H9 (cell line): ENCODE results near the gene GALNT16. TPM values are rescaled to one million over a fixed set of nuclear protein-coding genes. Genes with fewer than 3 reads are reported as not detected.

Source experiments
- DNase-seq: peaks from one replicate; pipeline ENCODE4 v3.0.0-alpha.2; 2017
- H2AFZ ChIP-seq: one replicate; pipeline ENCODE4 v1.6.1; 2013; ENCODE audit warnings: mild to moderate bottlenecking, low read length, control low read depth, moderate library complexity
- H2AK5ac ChIP-seq: 2 replicates; pipeline ENCODE4 v1.6.1; 2013; ENCODE audit warnings: low read length, control low read depth, mixed read lengths; ENCODE audit not compliant: insufficient read length
- H2BK120ac ChIP-seq: one replicate; pipeline ENCODE4 v1.6.1; 2013; ENCODE audit warnings: low read depth, mild to moderate bottlenecking, low read length, control low read depth, inconsistent platforms; ENCODE audit not compliant: poor library complexity, severe bottlenecking
- H2BK12ac ChIP-seq: 2 replicates; pipeline ENCODE4 v1.6.1; 2013; ENCODE audit warnings: low read length, control low read depth, mixed read lengths, low read depth; ENCODE audit not compliant: insufficient read length
- H2BK15ac ChIP-seq: 2 replicates; pipeline ENCODE4 v1.6.1; 2013; ENCODE audit warnings: low read depth, low read length, control low read depth
- H2BK20ac ChIP-seq: one replicate; pipeline ENCODE4 v1.6.1; 2013; ENCODE audit warnings: low read depth, mild to moderate bottlenecking, low read length, control low read depth, inconsistent platforms; ENCODE audit not compliant: poor library complexity, severe bottlenecking
- H2BK5ac ChIP-seq: 2 replicates; pipeline ENCODE4 v1.6.1; 2013; ENCODE audit warnings: low read length, control low read depth, mixed read lengths; ENCODE audit not compliant: insufficient read length
- H3K14ac ChIP-seq: 2 replicates; pipeline ENCODE4 v1.6.1; 2013; ENCODE audit warnings: low read length, control low read depth; ENCODE audit not compliant: insufficient read depth
- H3K18ac ChIP-seq: 2 replicates; pipeline ENCODE4 v1.6.1; 2013; ENCODE audit warnings: low read depth, mild to moderate bottlenecking, mixed read lengths, low read length, control low read depth; ENCODE audit not compliant: insufficient read length
- H3K23ac ChIP-seq: 2 replicates; pipeline ENCODE4 v1.6.1; 2013; ENCODE audit warnings: low read length, control low read depth, mixed read lengths, low read depth; ENCODE audit not compliant: insufficient read length
- H3K23me2 ChIP-seq: 2 replicates; pipeline ENCODE4 v1.6.1; 2013; ENCODE audit warnings: low read depth, mild to moderate bottlenecking, mixed read lengths, low read length, control low read depth; ENCODE audit not compliant: insufficient read length, poor library complexity, severe bottlenecking
- H3K27ac ChIP-seq: 2 replicates; pipeline ENCODE4 v1.5.1; 2013; ENCODE audit warnings: low read length, control low read depth, mixed read lengths, low read depth; ENCODE audit not compliant: insufficient read length
- H3K27me3 ChIP-seq: 2 replicates; pipeline ENCODE4 v1.6.1; 2013; ENCODE audit warnings: low read length, control low read depth, inconsistent platforms; ENCODE audit not compliant: insufficient read depth
- H3K4ac ChIP-seq: 2 replicates; pipeline ENCODE4 v1.6.1; 2013; ENCODE audit warnings: low read depth, mild to moderate bottlenecking, control low read depth, inconsistent platforms, low read length, moderate library complexity
- H3K4me1 ChIP-seq: 2 replicates; pipeline ENCODE4 v1.6.1; 2013; ENCODE audit warnings: low read length, control low read depth, inconsistent platforms; ENCODE audit not compliant: insufficient read depth
- H3K4me2 ChIP-seq: 2 replicates; pipeline ENCODE4 v1.6.1; 2013; ENCODE audit warnings: low read length, control low read depth, mixed read lengths; ENCODE audit not compliant: insufficient read length, insufficient read depth
- H3K56ac ChIP-seq: 2 replicates; pipeline ENCODE4 v1.6.1; 2013; ENCODE audit warnings: low read depth, mild to moderate bottlenecking, mixed read lengths, low read length, control low read depth; ENCODE audit not compliant: insufficient read length
- H3K79me1 ChIP-seq: 2 replicates; pipeline ENCODE4 v1.6.1; 2013; ENCODE audit warnings: low read depth, mild to moderate bottlenecking, moderate library complexity, low read length, control low read depth, inconsistent platforms; ENCODE audit not compliant: insufficient read depth, poor library complexity, severe bottlenecking
- H3K79me2 ChIP-seq: 2 replicates; pipeline ENCODE4 v1.6.1; 2013; ENCODE audit warnings: low read length, control low read depth, inconsistent platforms; ENCODE audit not compliant: insufficient read depth
- H3K9ac ChIP-seq: 2 replicates; pipeline ENCODE4 v1.6.1; 2013; ENCODE audit warnings: low read length, control low read depth, mixed read lengths; ENCODE audit not compliant: insufficient read length; ENCODE audit errors: extremely low read depth
- H3K9me3 ChIP-seq: one replicate; pipeline ENCODE4 v1.6.1; 2013; ENCODE audit warnings: low read depth, low read length, inconsistent platforms; ENCODE audit not compliant: control insufficient read depth
- H3T11ph ChIP-seq: one replicate; pipeline ENCODE4 v1.6.1; 2013; ENCODE audit warnings: mild to moderate bottlenecking, low read length, control low read depth, inconsistent platforms
- H4K20me1 ChIP-seq: one replicate; pipeline ENCODE4 v1.6.1; 2013; ENCODE audit not compliant: control insufficient read depth, insufficient read length, insufficient read depth
- H4K5ac ChIP-seq: 2 replicates; pipeline ENCODE4 v1.6.1; 2013; ENCODE audit warnings: low read depth, mild to moderate bottlenecking, mixed read lengths, low read length, control low read depth; ENCODE audit not compliant: insufficient read length
- H4K8ac ChIP-seq: replicated peaks from 2 replicates; pipeline ENCODE4 v1.6.1; 2013; ENCODE audit warnings: low read length, control low read depth, mixed read lengths, low read depth; ENCODE audit not compliant: insufficient read length
- H4K91ac ChIP-seq: 2 replicates; pipeline ENCODE4 v1.6.1; 2013; ENCODE audit warnings: low read depth, mild to moderate bottlenecking, moderate library complexity, mixed read lengths, low read length, control low read depth; ENCODE audit not compliant: insufficient read length
- H3K27ac Mint-ChIP-seq, 3 experiments: 2 replicates in 2 of 3; 3 replicates in 1 of 3; pipeline ENCODE4 v1.8.0; 2020 to 2021; ENCODE audit warnings: mixed read lengths in 3 of 3, mild to moderate bottlenecking in 1 of 3, moderate library complexity in 1 of 3
- H3K27me3 Mint-ChIP-seq: 2 replicates; pipeline ENCODE4 v1.8.0; 2021; ENCODE audit warnings: low read depth, mild to moderate bottlenecking, moderate library complexity, mixed read lengths
- H3K36me3 Mint-ChIP-seq, 3 experiments: 2 replicates in 2 of 3; 3 replicates in 1 of 3; pipeline ENCODE4 v1.8.0; 2020 to 2021; ENCODE audit warnings: low read depth in 3 of 3, mixed read lengths in 3 of 3; ENCODE audit not compliant: insufficient read depth in 1 of 3
- H3K4me1 Mint-ChIP-seq, 2 experiments: 2 replicates each; pipeline ENCODE4 v1.8.0; 2020; ENCODE audit warnings: mixed read lengths in 2 of 2
- H3K4me3 Mint-ChIP-seq, 2 experiments: 2 replicates in 1 of 2; 3 replicates in 1 of 2; pipeline ENCODE4 v1.8.0; 2020 to 2021; ENCODE audit warnings: mild to moderate bottlenecking in 2 of 2, mixed read lengths in 2 of 2, moderate library complexity in 1 of 2
- H3K9me3 Mint-ChIP-seq, 2 experiments: 2 replicates in 1 of 2; 3 replicates in 1 of 2; pipeline ENCODE4 v1.8.0; 2020; ENCODE audit warnings: mild to moderate bottlenecking in 2 of 2, mixed read lengths in 2 of 2, moderate library complexity in 1 of 2
- CTCF ChIP-seq: fragments of 200-600 bp; sonication (generic); conservative IDR thresholded peaks from 3 replicates; pipeline ENCODE4 v1.8.0; 2021; ENCODE audit warnings: antibody characterized with exemption, mild to moderate bottlenecking
- total RNA-seq: library from RNA; stranded (reverse); gene quantifications from 2 replicates; pipeline ENCODE4 v1.2.1, GENCODE V29; 2021

Gene GALNT16
- total RNA-seq, 1 experiment from 2014 or later = 2.3 TPM

DNA sequence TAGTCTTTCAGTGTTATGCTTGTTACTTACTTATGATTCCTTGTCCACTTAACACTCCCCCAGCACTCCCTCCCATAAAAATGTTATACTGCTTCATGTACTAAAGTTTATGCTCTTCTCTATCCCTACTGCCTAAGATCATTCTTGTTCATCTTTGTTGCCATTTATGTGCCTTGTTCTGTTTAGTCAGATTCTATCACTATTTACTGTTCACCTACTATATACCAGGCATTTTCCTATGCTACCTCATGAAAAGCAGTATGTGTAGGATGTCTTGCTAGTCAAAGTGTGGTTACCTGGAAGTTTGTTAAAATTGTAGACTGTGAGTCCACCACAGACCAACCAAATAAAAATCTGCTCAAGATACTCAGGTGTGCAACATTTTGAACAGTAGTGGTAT, 114.3 kb downstream of the GALNT16 start:
- Histone ChIP-seq H3K79me1 (no peaks in the 10 kb centered on the region), H3K56ac (no peak overlapping the region), H3K27ac (no peak overlapping the region), H3K79me2 (no peaks in the 10 kb centered on the region), H3K4me1 (no peaks in the 10 kb centered on the region), H2BK15ac (no peak overlapping the region), H3T11ph (no peak overlapping the region), H3K23ac (no peak overlapping the region), H2AFZ (no peak overlapping the region), H3K9me3 (no peaks in the 10 kb centered on the region), H3K9ac (no peak overlapping the region), H4K5ac (no peak overlapping the region), H4K20me1 (no peaks in the 10 kb centered on the region), H4K8ac (no peak overlapping the region), H3K4ac (no peak overlapping the region), H2AK5ac (no peak overlapping the region), H2BK20ac (no peak overlapping the region), H2BK5ac (no peak overlapping the region), H3K27me3 (no peaks in the 10 kb centered on the region), H4K91ac (no peak overlapping the region), H3K4me2 (no peak overlapping the region), H3K18ac (no peak overlapping the region), H3K23me2 (no peaks in the 10 kb centered on the region), H2BK120ac (no peak overlapping the region), H3K14ac (no peak overlapping the region), H2BK12ac (no peak overlapping the region)
- DNase-seq = no peak
- no peak overlapping the region for H3K27ac Mint-ChIP-seq
- no peaks in the 10 kb centered on the region for H3K27me3 Mint-ChIP-seq
- TF ChIP-seq CTCF = no peak
- no peak overlapping the region for H3K4me3 Mint-ChIP-seq
- H3K4me1 Mint-ChIP-seq = peaks cover 3 to 8% of the 10 kb centered on the region in 2 experiments
- H3K9me3 Mint-ChIP-seq = peaks cover 0 to 3% of the 10 kb centered on the region in 2 experiments; a peak in 1 of 5 replicates
- peaks cover 22 to 41% (median 34%) of the 10 kb centered on the region in 3 experiments; a peak in 6 of 7 replicates for H3K36me3 Mint-ChIP-seq
